ENCODE measurements around the gene INPP4B.

INPP4B gene

DNA sequence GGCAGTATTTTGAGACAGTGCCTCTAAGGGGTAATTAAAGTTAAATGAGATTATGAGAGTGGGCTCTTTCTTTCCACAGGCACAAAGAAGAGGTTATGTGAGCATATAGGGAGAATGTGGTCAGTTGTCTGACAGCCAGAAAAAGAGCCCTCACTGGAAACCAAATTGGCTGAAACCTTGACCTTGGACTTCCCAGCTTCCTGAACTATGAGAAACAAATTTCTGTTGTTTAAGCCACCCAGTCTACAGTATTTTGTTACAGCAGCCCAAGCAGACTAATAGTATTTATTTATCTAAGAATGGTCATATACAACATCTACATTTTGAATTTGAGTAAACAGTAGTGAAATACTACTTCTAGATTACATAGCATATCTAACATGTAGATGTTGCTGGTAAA, 736.0 kb downstream of the INPP4B start:
- TF ChIP-seq, protein P1, sequence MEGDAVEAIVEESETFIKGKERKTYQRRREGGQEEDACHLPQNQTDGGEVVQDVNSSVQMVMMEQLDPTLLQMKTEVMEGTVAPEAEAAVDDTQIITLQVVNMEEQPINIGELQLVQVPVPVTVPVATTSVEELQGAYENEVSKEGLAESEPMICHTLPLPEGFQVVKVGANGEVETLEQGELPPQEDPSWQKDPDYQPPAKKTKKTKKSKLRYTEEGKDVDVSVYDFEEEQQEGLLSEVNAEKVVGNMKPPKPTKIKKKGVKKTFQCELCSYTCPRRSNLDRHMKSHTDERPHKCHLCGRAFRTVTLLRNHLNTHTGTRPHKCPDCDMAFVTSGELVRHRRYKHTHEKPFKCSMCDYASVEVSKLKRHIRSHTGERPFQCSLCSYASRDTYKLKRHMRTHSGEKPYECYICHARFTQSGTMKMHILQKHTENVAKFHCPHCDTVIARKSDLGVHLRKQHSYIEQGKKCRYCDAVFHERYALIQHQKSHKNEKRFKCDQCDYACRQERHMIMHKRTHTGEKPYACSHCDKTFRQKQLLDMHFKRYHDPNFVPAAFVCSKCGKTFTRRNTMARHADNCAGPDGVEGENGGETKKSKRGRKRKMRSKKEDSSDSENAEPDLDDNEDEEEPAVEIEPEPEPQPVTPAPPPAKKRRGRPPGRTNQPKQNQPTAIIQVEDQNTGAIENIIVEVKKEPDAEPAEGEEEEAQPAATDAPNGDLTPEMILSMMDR (conservative IDR thresholded peaks at IDR 0.05; ENCODE audit: low read length): no peak
- no peak overlapping the region for H3K4me3 ChIP-seq (ENCODE audit: low read length)
- no peak for DNase-seq (ENCODE audit: low read depth)

DNA sequence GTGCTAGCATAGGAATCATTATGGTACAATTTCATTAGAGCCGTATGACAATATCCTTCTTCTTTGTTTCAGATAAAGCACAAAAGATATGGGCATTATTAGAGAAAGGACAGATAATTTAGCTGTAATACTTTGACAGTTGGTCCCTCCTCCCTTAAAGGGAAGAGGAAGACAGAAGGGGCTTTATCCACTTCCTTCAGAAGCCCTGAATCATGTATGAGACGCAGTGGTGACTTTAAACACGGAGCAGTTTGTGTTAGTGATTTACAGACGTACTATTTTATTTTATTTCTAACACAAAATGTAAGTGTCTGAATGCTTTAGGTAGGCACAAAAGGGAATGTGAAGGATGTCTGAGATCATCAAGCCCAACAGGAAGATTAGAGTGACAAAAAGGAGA, 742.1 kb downstream of the INPP4B start:
- H3K4me3 ChIP-seq (ENCODE audit: low read length): no peak overlapping the region
- TF ChIP-seq, protein P1 (conservative IDR thresholded peaks at IDR 0.05; ENCODE audit: low read length): no peak
- no peak for DNase-seq (ENCODE audit: low read depth)

DNA sequence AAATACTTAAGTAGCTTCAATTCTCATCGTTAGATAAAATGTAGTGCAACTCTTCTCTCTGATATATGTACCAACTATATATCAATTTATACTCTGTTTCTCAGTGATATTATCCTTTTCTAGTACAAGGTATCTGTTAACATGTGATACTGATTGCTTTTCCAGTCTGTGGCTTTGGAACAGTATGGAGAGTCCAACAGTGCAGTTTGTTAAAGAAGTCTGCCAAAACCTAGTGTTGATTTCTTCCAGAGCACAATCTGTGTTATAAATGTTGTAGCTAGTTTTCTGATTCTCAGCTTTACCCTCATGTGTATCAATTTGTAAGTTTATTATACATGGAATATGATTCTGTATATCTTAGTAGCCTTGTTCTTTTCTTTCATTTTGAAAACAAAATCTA, 744.7 kb downstream of the INPP4B start:
- TF ChIP-seq, protein P1 (conservative IDR thresholded peaks at IDR 0.05; ENCODE audit: low read length): no peak
- no peak overlapping the region for H3K4me3 ChIP-seq (ENCODE audit: low read length)
- no peak for DNase-seq (ENCODE audit: low read depth)

DNA sequence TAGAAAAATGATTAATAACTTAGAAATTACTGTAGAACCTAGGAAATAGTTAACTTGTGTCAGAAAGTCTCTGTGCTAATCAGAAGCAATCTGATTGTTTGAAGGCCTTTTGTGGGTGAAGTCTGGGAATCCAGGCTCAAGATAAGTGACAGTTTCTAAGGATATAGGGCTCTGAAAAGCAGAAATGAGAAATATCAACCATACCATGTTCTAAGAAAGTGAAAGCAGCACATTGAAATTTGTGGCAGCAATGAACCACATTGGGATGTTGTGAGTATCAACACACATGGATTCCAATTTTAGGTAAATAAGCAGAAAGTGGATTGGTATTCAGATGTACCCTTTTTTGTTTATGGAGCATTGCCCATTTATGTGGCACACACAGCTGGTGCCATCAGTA, 745.2 kb downstream of the INPP4B start:
- no peak for DNase-seq (ENCODE audit: low read depth)
- TF ChIP-seq, protein P1 (conservative IDR thresholded peaks at IDR 0.05; ENCODE audit: low read length): no peak
- no peak overlapping the region for H3K4me3 ChIP-seq (ENCODE audit: low read length)

DNA sequence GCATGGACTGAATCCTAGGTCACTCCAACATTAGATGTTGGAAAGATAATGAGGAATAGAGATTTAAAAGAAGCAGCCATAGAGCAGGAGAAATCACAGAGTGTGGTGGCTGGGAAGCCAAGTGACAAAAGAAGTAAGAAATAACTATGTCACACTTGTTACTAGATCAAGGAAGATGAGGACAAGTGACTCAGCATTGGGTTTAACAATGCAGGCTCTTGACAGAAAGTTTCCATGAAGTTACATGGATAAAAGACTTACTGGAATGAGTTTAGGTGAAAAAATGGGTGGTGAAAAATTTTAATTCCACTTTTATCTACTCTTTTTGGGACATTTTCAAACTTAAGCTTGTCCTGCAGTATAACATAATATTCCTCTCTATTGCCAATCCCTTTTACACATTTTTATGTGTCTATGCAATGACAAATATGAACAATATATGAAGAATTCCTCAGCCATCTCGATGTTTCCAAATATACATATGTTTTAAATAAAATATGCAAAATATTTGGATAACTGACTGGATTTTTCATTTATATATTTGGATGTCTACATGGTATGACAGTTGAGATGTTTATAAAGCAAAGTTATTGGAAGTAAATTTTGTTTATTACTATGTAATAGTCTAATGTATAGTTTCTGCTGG, 747.1 kb downstream of the INPP4B start:
- no peak for DNase-seq (ENCODE audit: low read depth)
- TF ChIP-seq, protein P1 (conservative IDR thresholded peaks at IDR 0.05; ENCODE audit: low read length): no peak
- H3K4me3 ChIP-seq (ENCODE audit: low read length): no peak overlapping the region

DNA sequence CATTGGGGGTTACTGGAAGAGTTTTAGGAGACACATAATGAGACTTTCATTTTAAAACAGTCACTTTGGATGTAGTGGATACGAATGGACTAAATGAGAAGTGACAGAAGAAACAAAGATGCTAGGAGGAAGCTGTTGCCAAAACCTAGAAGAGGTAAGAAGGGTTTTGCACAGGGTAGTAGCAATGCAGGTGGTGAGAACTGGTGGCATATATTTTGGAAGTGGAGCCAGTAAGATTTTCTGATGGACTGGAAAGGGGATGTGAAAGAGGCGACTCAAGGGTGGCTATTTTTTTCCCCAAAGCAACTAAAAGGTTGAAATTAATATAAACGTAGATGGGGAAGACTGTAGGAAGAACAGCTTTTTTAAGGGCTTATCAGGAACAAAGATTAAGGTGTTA, 747.7 kb downstream of the INPP4B start:
- H3K4me3 ChIP-seq (ENCODE audit: low read length): no peak overlapping the region
- DNase-seq (ENCODE audit: low read depth): no peak
- TF ChIP-seq, protein P1 (conservative IDR thresholded peaks at IDR 0.05; ENCODE audit: low read length): no peak

DNA sequence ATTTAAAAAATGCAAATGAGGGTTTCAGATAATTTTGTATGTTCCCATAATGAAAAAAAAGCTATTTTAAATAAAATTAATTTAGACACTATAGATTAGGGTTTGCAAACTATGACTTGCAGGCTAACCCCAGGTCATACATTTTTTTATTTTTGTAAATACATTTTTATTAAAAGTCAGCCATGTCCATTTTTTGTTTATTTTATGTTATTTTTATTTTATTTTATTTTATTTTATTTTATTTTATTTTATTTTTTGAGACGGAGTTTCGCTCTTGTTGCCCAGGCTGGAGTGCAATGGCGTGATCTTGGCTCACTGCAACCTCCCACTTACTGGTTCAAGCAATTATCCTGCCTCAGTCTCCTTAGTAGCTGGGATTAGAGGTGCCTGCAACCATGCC, 749.1 kb downstream of the INPP4B start:
- DNase-seq (ENCODE audit: low read depth): no peak
- H3K4me3 ChIP-seq (ENCODE audit: low read length): no peak overlapping the region
- TF ChIP-seq, protein P1 (conservative IDR thresholded peaks at IDR 0.05; ENCODE audit: low read length): no peak
